ENCODE measurements around the gene CEP41.

CEP41 gene

GRCh38 chr7:130440527-130441365 lies at the start of gene CEP41:
TSS of gene CEP41 (minus strand) at chr7:130441016. CDS start at chr7:130440966, 50 bp downstream.
- TF ChIP-seq BACH2 (CRISPR knock-in tag; IDR thresholded peaks at IDR 0.05; ENCODE audit: borderline replicate concordance) (no peak), ZNF70 (CRISPR knock-in tag; IDR thresholded peaks at IDR 0.05) (no peak), ARNTL (CRISPR knock-in tag; IDR thresholded peaks at IDR 0.05; ENCODE audit: borderline replicate concordance, low read depth) (no peak), GLIS3 (CRISPR knock-in tag; IDR thresholded peaks at IDR 0.05) (0 out of 2 replicates have a peak, but pooled peaks have one; percentile 7), TSHZ2 (CRISPR knock-in tag; IDR thresholded peaks at IDR 0.05) (peak; percentile 23; the same call in 1 of the 2 replicates)
- ATAC-seq = peak; percentile 99

GRCh38 chr7:130490311-130490791 lies 49.5 kb upstream of the CEP41 start:
- ATAC-seq = no peak
- TF ChIP-seq TOX (CRISPR knock-in tag; IDR thresholded peaks at IDR 0.05; ENCODE audit: borderline replicate concordance) = no peak
- no peak for TF ChIP-seq CREB5 (CRISPR knock-in tag; IDR thresholded peaks at IDR 0.05; ENCODE audit: low read depth)
- no peak for TF ChIP-seq POU6F1 (CRISPR knock-in tag; IDR thresholded peaks at IDR 0.05; ENCODE audit: borderline replicate concordance, low read depth)
- no peak for TF ChIP-seq ZNF8 (CRISPR knock-in tag; IDR thresholded peaks at IDR 0.05)
- TF ChIP-seq ZC3H10 (CRISPR knock-in tag; IDR thresholded peaks at IDR 0.05) = no peak
- no peak for TF ChIP-seq SNAI2 (CRISPR knock-in tag; IDR thresholded peaks at IDR 0.05)
- no peak for TF ChIP-seq BACH2 (CRISPR knock-in tag; IDR thresholded peaks at IDR 0.05; ENCODE audit: borderline replicate concordance)

- ATAC-seq = peak; percentile 85
- TF ChIP-seq TCF4 (CRISPR knock-in tag; IDR thresholded peaks at IDR 0.05; ENCODE audit: borderline replicate concordance) (no peak), ZFP30 (CRISPR knock-in tag; IDR thresholded peaks at IDR 0.05) (no peak), CSDC2 (CRISPR knock-in tag; IDR thresholded peaks at IDR 0.05) (peak; percentile 36; the same call in 1 of the 2 replicates), PPARA (CRISPR knock-in tag; IDR thresholded peaks at IDR 0.05; ENCODE audit: borderline replicate concordance) (no peak), SNAI2 (CRISPR knock-in tag; IDR thresholded peaks at IDR 0.05) (no peak), ZNF8 (CRISPR knock-in tag; IDR thresholded peaks at IDR 0.05) (no peak), POU6F1 (CRISPR knock-in tag; IDR thresholded peaks at IDR 0.05; ENCODE audit: borderline replicate concordance, low read depth) (no peak), CREB5 (CRISPR knock-in tag; IDR thresholded peaks at IDR 0.05; ENCODE audit: low read depth) (no peak), TOX (CRISPR knock-in tag; IDR thresholded peaks at IDR 0.05; ENCODE audit: borderline replicate concordance) (no peak), ISL1 (CRISPR knock-in tag; IDR thresholded peaks at IDR 0.05) (peak; percentile 91), ZNF565 (CRISPR knock-in tag; conservative IDR thresholded peaks at IDR 0.05; ENCODE audit: low read depth) (no peak), BACH2 (CRISPR knock-in tag; IDR thresholded peaks at IDR 0.05; ENCODE audit: borderline replicate concordance) (no peak), ZFP3 (CRISPR knock-in tag; IDR thresholded peaks at IDR 0.05) (no peak), ZNF70 (CRISPR knock-in tag; IDR thresholded peaks at IDR 0.05) (no peak), PATZ1 (CRISPR knock-in tag; IDR thresholded peaks at IDR 0.05; ENCODE audit: borderline replicate concordance) (no peak), RARB (CRISPR knock-in tag; IDR thresholded peaks at IDR 0.05) (no peak), TSHZ2 (CRISPR knock-in tag; IDR thresholded peaks at IDR 0.05) (no peak)
Observed at GRCh38 chr7:130489140-130489983, 48.5 kb upstream of the CEP41 start.

Measured in SK-N-SH treated with all-trans-retinoic acid at 6 μM for 48 hours (cell line).